Measurements from ENCODE around the gene MMGT1.
A peak's percentile ranks its signal among the peaks of the same experiment; 100 is the strongest.

MMGT1 gene

DNA sequence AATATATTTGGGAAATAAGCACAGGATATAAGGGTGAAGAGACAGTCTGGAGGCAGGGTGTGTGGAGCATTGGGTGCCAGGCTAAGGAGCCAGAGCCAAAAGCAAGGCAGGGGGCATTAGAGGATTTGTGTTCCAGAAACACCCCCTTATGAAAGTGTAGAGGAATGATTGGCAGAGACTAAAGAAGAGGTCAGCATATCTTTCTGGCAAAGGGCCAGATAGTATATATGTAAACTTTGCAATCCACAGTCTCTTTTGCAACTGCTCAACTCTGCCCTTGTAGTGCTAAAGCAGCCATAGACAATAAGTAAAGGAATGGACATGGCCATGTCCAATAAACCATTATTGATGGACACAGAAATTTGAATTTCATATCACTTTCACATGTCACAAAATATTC, 7.9 kb upstream of the MMGT1 start:
- no peak for TF ChIP-seq CTCF (IDR thresholded peaks at IDR 0.05; ENCODE audit: borderline replicate concordance, control extremely low read depth, extremely low read depth, insufficient read depth, missing control alignments)
- DNase-seq (ENCODE audit: low spot score), result no peak
- in situ Hi-C loops (cut with MboI; ENCODE audit: low sequenced_read_pairs, unreplicated experiment), result no loop called here

- in situ Hi-C loops (cut with MboI; ENCODE audit: low sequenced_read_pairs, unreplicated experiment), result no loop called here
- DNase-seq (ENCODE audit: low spot score), result no peak
- TF ChIP-seq CTCF (IDR thresholded peaks at IDR 0.05; ENCODE audit: borderline replicate concordance, control extremely low read depth, extremely low read depth, insufficient read depth, missing control alignments), result no peak
Measured at GRCh38 chrX:135981010-135981409, 7.2 kb upstream of the MMGT1 start.

DNA sequence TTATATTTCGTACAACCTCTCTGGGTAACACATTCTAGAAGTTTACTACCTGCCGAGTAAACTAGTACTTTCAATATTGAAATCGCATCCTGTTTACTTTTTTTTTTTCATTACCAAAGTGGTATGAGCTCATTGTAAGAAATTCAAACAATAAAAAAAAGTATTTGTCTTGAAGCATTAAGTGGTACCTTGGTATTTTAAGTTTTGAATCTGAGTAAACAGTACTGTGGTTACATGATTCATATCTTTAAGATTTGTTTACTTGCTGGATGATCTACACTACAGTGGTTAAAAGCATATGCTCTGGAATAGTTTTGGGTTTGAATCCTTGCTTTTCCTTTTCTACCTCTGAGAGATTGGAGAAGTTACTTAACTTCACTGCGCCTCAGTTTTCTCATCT, 3.8 kb upstream of the MMGT1 start:
- in situ Hi-C loops (cut with MboI; ENCODE audit: low sequenced_read_pairs, unreplicated experiment), result no loop called here
- no peak for DNase-seq (ENCODE audit: low spot score)
- TF ChIP-seq CTCF (IDR thresholded peaks at IDR 0.05; ENCODE audit: borderline replicate concordance, control extremely low read depth, extremely low read depth, insufficient read depth, missing control alignments), result no peak

DNA sequence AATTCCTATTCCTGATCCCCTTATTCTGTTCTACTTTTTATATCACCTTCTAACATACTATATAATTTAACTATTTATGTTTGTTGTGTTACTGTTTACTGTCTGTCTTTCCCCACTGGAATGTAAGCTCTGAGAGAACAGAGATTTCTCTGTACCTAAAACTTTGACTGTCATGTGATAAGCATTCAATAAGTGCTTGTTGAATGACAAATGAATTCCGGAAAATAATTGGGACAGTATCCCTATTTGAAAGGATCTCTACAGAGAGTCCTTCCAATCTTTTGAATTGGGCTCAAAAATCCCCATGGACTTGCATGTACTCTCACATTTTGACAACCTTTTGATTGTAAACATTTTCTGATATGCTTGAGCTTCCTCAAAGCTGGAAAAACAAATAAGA, 1.6 kb upstream of the MMGT1 start:
- in situ Hi-C loops (cut with MboI; ENCODE audit: low sequenced_read_pairs, unreplicated experiment), result no loop called here

GRCh38 chrX:135974279-135974856, 580 bp upstream of the MMGT1 start:
- in situ Hi-C loops (cut with MboI; ENCODE audit: low sequenced_read_pairs, unreplicated experiment), result no loop called here
- peak; percentile 88 for DNase-seq (ENCODE audit: low spot score)
- TF ChIP-seq CTCF (IDR thresholded peaks at IDR 0.05; ENCODE audit: borderline replicate concordance, control extremely low read depth, extremely low read depth, insufficient read depth, missing control alignments), result no peak

More for the DNA sequence above, 1.6 kb upstream of the MMGT1 start:
- TF ChIP-seq CTCF (IDR thresholded peaks at IDR 0.05; ENCODE audit: borderline replicate concordance, control extremely low read depth, extremely low read depth, insufficient read depth, missing control alignments), result no peak
- no peak for DNase-seq (ENCODE audit: low spot score)

DNA sequence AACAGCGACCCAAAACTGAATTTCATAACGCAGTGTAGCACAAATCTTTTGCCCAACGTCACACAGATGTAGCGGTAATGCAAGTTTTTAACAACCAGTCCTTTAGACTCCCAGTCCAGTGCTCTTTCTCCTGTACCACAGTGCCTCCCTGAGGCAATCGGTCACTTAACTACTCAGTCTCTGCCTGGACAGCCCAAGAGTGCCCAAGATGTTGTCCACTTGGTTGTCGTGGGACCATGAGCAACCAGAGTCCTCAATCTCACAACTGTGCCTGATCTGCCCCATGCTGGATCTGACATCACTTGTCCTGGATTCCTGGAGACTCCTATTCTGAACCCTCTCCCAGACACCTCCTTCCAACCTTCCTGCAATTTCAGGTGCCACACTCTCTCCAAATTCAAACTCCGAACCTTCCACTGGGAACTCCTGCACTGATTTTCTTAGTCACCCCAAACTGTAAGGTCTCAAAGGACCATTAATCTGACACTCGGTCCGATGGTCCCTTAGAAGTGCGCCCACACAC, 702 bp downstream of the MMGT1 start:
- in situ Hi-C loops (cut with MboI; ENCODE audit: low sequenced_read_pairs, unreplicated experiment), result no loop called here
- no peak for TF ChIP-seq CTCF (IDR thresholded peaks at IDR 0.05; ENCODE audit: borderline replicate concordance, control extremely low read depth, extremely low read depth, insufficient read depth, missing control alignments)
- no peak for DNase-seq (ENCODE audit: low spot score)
